Upper lobe of left lung (tissue), 6 donors: ENCODE data around the gene AGPAT4. TPM values are rescaled to one million over a fixed set of nuclear protein-coding genes. Genes with fewer than 3 reads are reported as not detected.
"Not testable (repeated sequence)": the region's sequence is repeated elsewhere in the genome, so short reads cannot be mapped to it uniquely, and the experiment has no call there.

Source experiments
- ATAC-seq, 2 donors: fragments of 200-7000 bp; cut with Tn5 transposase; one replicate each; pipeline ENCODE4 v1.9.1; 2022; ENCODE audit warnings: mild to moderate bottlenecking in 2 of 2, moderate library complexity in 2 of 2; ENCODE audit not compliant: low FRiP score in 2 of 2
- DNase-seq, 2 donors: peaks; one replicate each; pipeline ENCODE4 v3.0.0-alpha.2; 2019 to 2020
- H3K27ac ChIP-seq, 4 donors: fragments of 200-600 bp; sonication (generic); one replicate each; pipeline ENCODE4 v1.5.1; 2016 to 2019
- H3K27me3 ChIP-seq, 4 donors: fragments of 200-600 bp; sonication (generic); one replicate each; pipeline ENCODE4 v1.5.1; 2017 to 2019
- H3K36me3 ChIP-seq, 4 donors: fragments of 200-600 bp; sonication (generic); one replicate each; pipeline ENCODE4 v1.5.1; 2016 to 2019
- H3K4me1 ChIP-seq, 4 donors: fragments of 200-600 bp; sonication (generic); one replicate each; pipeline ENCODE4 v1.5.1; 2018 to 2019
- H3K4me3 ChIP-seq, 4 donors: fragments of 200-600 bp; sonication (generic); one replicate each; pipeline ENCODE4 v1.5.1; 2017 to 2019; ENCODE audit warnings: mild to moderate bottlenecking in 2 of 4, moderate library complexity in 1 of 4
- H3K9me3 ChIP-seq, 4 donors: fragments of 200-600 bp; sonication (generic); one replicate each; pipeline ENCODE4 v1.5.1; 2018 to 2019
- EP300 ChIP-seq, 4 donors: sonication (generic); formaldehyde crosslinking; IDR thresholded peaks; one replicate each; pipeline ENCODE4 v1.5.1; 2017; ENCODE audit warnings: antibody characterized with exemption in 4 of 4, control low read depth in 2 of 4
- POLR2A ChIP-seq, 4 donors: fragments of 450-650 bp; IDR thresholded peaks; one replicate each; pipeline ENCODE4 v1.5.1; 2016 to 2017; ENCODE audit warnings: antibody characterized with exemption in 4 of 4, mild to moderate bottlenecking in 2 of 4
- POLR2AphosphoS5 ChIP-seq, 2 donors: sonication (generic); formaldehyde crosslinking; IDR thresholded peaks; one replicate each; pipeline ENCODE4 v1.5.1; 2017; ENCODE audit warnings: antibody characterized with exemption in 2 of 2
- WGBS, 2 donors: methylation state at CpG; one replicate each; pipeline ENCODE4 v1.1.5; 2017 to 2018; 5-methylcytosine and 5-hydroxymethylcytosine counted together
- total RNA-seq, 6 donors: library from RNA; depleted of rRNA in 4 of 6; stranded (reverse); fragments of >200 nt in 4 of 6; gene quantifications; one replicate each; pipeline versions ENCODE4 v1.1.0 to v1.2.1, GENCODE V29; 2016 to 2021
- TF ChIP-seq, protein P1 (sequence below), 6 experiments: fragments of 450-650 bp in 4 of 6; fragments of 200-600 bp in 2 of 6; sonication (generic) in 2 of 6; IDR thresholded peaks; one replicate each; pipeline ENCODE4 v1.5.1; 2016 to 2019; ENCODE audit warnings: antibody characterized with exemption in 6 of 6
- donor health status: DM: no; HTN: no; CAD: no; lungs with moderate emphysema.
- donor health status: DM: no; HTN: yes; CAD: no; lungs with severe emphysema.

AGPAT4 gene
- total RNA-seq, 6 donors from 2014 or later: 7.0 to 26.3 (median 14.4) TPM

DNA sequence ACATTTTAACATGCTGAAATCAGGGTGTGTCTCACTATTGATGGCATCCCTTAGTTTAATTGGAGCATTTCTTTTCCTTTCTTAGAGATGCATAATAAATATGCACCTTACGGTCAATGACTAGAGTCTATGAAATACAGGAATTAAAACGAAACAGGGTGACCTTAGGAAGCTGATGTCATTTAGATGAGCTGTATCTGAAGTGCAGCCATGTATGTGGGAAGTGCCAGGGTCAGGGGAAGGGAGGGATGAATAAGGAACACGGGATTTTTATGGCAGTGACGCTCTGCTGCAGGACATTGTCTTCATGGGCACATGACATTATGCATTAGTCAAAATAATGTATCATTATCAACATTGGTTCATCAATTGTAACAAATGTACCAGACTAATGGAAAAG, 84.0 kb downstream of the AGPAT4 start:
- TF ChIP-seq EP300 (IDR thresholded peaks at IDR 0.05) (no peak), POLR2A (IDR thresholded peaks at IDR 0.05) (no peak), POLR2AphosphoS5 (IDR thresholded peaks at IDR 0.05) (no peak)
- TF ChIP-seq, protein P1, sequence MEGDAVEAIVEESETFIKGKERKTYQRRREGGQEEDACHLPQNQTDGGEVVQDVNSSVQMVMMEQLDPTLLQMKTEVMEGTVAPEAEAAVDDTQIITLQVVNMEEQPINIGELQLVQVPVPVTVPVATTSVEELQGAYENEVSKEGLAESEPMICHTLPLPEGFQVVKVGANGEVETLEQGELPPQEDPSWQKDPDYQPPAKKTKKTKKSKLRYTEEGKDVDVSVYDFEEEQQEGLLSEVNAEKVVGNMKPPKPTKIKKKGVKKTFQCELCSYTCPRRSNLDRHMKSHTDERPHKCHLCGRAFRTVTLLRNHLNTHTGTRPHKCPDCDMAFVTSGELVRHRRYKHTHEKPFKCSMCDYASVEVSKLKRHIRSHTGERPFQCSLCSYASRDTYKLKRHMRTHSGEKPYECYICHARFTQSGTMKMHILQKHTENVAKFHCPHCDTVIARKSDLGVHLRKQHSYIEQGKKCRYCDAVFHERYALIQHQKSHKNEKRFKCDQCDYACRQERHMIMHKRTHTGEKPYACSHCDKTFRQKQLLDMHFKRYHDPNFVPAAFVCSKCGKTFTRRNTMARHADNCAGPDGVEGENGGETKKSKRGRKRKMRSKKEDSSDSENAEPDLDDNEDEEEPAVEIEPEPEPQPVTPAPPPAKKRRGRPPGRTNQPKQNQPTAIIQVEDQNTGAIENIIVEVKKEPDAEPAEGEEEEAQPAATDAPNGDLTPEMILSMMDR (IDR thresholded peaks at IDR 0.05): no peak
- Histone ChIP-seq H3K4me1 (no peaks in the 10 kb centered on the region), H3K27ac (no peak overlapping the region), H3K4me3 (no peak overlapping the region), H3K27me3 (no peaks in the 10 kb centered on the region), H3K9me3 (no peaks in the 10 kb centered on the region), H3K36me3 (no peaks in the 10 kb centered on the region)
- no peak for ATAC-seq
- no peak for DNase-seq
- WGBS, 2 donors: 81 to 87% methylated on average over 4 of the region's 4 CpGs

DNA sequence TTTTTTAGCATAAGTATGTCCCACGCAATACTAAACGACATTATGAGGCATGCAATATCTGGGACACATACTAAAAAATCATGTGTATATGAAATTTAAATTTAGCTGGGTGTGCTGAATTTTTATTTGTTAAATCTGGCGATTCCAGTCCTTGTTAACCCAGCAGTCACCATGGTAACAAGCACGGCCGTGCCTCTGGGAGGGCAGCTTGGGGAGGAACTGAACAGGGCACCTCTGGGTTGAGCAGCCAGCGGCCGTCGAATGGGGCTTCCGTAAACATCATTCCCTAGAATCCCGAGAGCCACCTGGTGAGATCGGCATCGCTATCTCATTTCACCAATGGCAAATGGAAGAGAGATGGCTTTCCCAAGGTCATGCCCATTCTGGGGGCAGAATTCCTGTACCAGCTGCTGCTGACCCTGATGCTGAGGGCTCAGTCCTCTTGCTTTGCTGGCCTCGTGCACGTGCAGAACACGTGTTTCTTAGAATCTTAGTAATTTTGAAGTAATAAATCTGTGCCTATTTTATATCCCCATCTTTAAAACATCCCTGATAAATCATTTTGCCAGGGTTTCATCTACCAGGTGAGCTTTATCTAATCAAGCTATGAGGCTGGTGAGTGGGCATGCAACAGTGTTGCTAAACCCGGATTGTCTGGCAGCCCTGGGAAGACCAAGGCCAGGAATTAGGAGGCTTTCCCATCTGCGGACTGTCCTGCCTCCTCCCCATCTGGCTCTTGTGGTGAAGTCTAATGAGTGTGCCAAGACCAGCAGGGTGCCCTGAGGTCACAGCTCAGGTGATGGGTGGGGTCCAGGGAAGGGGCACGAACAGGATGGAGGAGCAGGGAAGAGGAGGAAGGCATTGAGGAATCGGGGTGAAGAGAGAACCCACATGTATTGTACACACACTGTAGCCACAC, 85.1 kb downstream of the AGPAT4 start:
- ATAC-seq: no peak
- no peak overlapping the region for H3K27ac ChIP-seq
- TF ChIP-seq POLR2A (IDR thresholded peaks at IDR 0.05) (no peak), POLR2AphosphoS5 (IDR thresholded peaks at IDR 0.05) (no peak), EP300 (IDR thresholded peaks at IDR 0.05) (no peak)
- TF ChIP-seq, protein P1 (IDR thresholded peaks at IDR 0.05): no peak
- H3K4me1 ChIP-seq: no peaks in the 10 kb centered on the region
- WGBS, 2 donors: 95 to 99% methylated on average over 19 of the region's 19 CpGs
- no peaks in the 10 kb centered on the region for H3K36me3 ChIP-seq
- no peak for DNase-seq
- H3K4me3 ChIP-seq: no peak overlapping the region
- no peaks in the 10 kb centered on the region for H3K9me3 ChIP-seq
- H3K27me3 ChIP-seq: no peaks in the 10 kb centered on the region

DNA sequence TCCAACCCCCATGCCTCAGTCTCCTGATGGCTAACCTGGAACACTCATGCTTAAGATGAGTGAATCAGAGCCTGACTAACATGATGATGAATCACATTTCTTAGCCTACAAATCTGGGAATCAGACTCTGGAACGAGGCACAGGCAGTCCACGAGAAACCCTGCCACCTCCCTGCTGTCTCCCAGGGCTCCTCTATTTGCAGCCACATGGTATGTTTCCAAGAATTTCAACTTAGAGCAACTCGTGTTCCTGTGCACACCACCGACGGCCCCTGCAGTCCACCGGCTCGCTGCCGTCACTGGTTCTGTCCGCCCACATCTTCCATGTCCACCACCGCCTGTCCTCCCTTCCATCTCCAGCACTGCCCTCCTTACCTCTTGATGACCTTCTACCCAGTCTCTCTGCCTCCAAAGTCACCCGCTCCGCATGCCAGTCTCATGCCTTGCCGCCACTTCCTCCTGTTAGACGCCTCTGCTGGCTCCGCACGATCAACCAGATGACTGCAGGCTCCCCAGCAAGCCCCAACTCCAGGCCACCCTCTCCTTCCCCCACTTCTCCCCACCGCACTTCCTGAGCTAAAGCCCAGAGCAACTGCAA, 87.6 kb downstream of the AGPAT4 start:
- Histone ChIP-seq H3K4me1 (no peaks in the 10 kb centered on the region), H3K27me3 (no peaks in the 10 kb centered on the region), H3K9me3 (no peaks in the 10 kb centered on the region), H3K36me3 (no peaks in the 10 kb centered on the region), H3K27ac (peak overlapping the region in 1 of 4 donors; percentile 17), H3K4me3 (no peak overlapping the region)
- ATAC-seq (peak; percentile 67 to 72), DNase-seq (peak; percentile 52 to 77)
- TF ChIP-seq, protein P1 (IDR thresholded peaks at IDR 0.05): no peak
- TF ChIP-seq EP300 (IDR thresholded peaks at IDR 0.05): peak in 1 of 4 donors; percentile 48
- peak in 1 of 2 donors; percentile 35 for TF ChIP-seq POLR2AphosphoS5 (IDR thresholded peaks at IDR 0.05)
- TF ChIP-seq POLR2A (IDR thresholded peaks at IDR 0.05): peak in 1 of 4 donors; percentile 43
- 68 to 86% methylated on average over 17 of the region's 17 CpGs for WGBS, 2 donors

DNA sequence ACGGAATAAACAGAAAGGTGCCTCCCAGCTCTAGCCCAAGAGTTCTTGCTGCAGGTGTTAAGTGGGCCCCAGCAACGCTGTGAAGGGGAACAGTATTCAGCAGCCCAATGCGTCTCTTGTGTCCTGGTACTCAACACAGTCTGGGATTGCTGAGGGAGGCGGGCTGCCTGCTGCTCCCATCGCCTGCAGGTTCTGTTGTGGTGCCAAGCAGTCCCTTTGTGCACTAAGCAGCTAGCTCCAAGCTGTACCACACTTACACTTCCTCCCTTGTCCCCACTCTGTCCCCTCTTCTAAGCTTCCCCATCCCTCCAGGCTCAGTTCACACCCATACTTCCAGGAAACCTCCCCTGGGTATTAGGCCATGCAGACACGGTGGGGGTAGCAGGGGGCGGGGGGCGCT, 92.7 kb downstream of the AGPAT4 start:
- no peaks in the 10 kb centered on the region for H3K27me3 ChIP-seq
- peaks cover 0 to 6% (median 0%) of the 10 kb centered on the region in 4 donors for H3K9me3 ChIP-seq
- H3K4me1 ChIP-seq: no peaks in the 10 kb centered on the region
- TF ChIP-seq, protein P1 (IDR thresholded peaks at IDR 0.05): no peak
- TF ChIP-seq POLR2AphosphoS5 (IDR thresholded peaks at IDR 0.05) (no peak), EP300 (IDR thresholded peaks at IDR 0.05) (no peak), POLR2A (IDR thresholded peaks at IDR 0.05) (no peak)
- H3K27ac ChIP-seq: no peak overlapping the region
- no peaks in the 10 kb centered on the region for H3K36me3 ChIP-seq
- no peak overlapping the region for H3K4me3 ChIP-seq
- 76 to 89% methylated on average over 6 to 8 of the region's 8 CpGs for WGBS, 2 donors
- DNase-seq (no peak), ATAC-seq (no peak)

DNA sequence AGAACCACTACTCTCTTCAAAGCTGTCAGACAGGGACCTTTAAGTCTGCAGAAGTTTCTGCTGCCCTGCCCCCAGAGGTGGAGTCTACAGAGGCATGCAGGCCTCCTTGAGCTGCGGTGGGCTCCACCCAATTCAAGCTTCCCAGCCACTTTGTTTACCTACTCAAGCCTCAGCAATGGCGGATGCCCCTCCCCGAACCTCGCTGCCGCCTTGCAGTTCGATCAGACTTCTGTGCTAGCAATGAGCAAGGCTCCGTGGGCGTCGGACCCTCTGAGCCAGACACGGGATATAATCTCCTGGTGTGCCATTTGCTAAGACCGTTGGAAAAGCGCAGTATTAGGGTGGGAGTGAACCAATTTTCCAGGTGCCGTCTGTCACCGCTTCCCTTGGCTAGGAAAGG, 95.7 kb downstream of the AGPAT4 start:
- not testable (repeated sequence) for H3K4me3 ChIP-seq, ATAC-seq, H3K36me3 ChIP-seq, H3K4me1 ChIP-seq, H3K27me3 ChIP-seq, H3K27ac ChIP-seq, DNase-seq, H3K9me3 ChIP-seq
- WGBS, 2 donors: 96 to 99% methylated on average over 11 to 14 of the region's 14 CpGs

DNA sequence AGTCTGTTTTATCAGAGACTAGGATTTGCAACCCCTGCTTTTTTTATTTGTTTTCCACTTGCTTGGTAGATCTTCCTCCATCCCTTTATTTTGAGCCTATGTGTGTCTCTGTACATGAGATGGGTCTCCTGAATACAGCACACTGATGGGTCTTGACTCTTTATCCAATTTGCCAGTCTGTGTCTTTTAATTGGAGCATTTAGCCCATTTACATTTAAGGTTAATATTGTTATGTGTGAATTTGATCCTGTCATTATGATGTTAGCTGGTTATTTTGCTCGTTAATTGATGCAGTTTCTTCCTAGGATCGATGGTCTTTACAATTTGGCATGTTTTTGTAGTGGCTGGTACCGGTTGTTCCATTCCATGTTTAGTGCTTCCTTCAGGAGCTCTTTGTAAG, 97.4 kb downstream of the AGPAT4 start:
- DNase-seq, H3K27ac ChIP-seq, H3K9me3 ChIP-seq, H3K27me3 ChIP-seq, H3K36me3 ChIP-seq, ATAC-seq, H3K4me3 ChIP-seq, H3K4me1 ChIP-seq: not testable (repeated sequence)
- 98 to 100% methylated on average over 3 of the region's 3 CpGs for WGBS, 2 donors

DNA sequence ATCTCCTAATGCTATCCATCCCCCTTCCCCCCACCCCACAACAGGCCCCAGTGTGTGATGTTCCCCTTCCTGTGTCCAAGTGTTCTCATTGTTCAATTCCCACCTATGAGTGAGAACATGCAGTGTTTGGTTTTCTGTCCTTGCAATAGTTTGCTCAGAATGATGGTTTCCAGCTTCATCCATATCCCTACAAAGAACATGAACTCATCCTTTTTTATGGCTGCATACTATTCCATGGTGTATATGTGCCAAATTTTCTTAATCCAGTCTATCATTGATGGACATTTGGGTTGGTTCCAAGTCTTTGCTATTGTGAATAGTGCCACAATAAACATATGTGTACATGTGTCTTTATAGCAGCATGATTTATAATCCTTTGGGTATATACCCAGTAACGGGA, 101.1 kb downstream of the AGPAT4 start:
- not testable (repeated sequence) for DNase-seq, H3K36me3 ChIP-seq, H3K4me3 ChIP-seq, H3K9me3 ChIP-seq, H3K27me3 ChIP-seq, ATAC-seq, H3K4me1 ChIP-seq, H3K27ac ChIP-seq
- 0 to 64% methylated on average over 1 of the region's 1 CpG for whole genome bisulfite sequencing, 2 donors
